ENCODE results near the gene IRAK2.

DNA sequence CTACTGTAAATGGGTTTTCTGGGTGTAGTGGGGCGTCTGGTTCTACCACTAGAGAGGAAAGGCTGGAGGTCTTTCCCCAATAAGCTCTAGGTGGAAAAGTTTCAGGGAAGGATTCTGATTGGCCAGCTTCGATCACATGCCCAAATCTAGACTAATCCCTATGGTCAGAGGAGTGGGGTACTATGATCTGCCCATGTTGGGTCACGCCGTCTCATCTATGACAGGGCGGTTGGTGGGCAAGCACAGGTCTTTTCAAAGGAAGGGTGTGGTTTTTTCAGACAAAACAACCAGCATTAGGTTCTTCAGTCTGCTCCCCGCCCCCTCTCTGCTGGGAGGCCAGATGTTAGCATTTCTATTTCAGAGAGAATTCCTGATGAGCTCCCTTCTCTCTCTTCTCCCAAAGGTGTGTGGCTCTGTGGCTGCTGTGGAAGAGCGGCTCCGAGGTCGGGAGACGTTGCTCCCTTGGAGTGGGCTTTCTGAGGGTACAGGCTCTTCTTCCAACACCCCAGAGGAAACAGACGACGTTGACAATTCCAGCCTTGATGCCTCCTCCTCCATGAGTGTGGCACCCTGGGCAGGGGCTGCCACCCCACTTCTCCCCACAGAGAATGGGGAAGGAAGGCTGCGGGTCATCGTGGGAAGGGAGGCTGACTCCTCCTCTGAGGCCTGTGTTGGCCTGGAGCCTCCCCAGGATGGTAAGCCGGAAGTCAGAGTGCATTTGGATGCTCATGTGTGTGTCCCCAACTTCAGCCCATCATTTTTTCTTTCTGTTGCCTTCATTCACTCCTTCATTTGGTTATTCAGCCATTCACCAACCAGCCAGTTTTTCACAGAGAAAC, 73.8 kb downstream of the IRAK2 start:
- TF ChIP-seq CTCF (IDR thresholded peaks at IDR 0.05 in 8 of 11, conservative IDR thresholded peaks at IDR 0.05 in 3 of 11) (no peak), POLR2A (IDR thresholded peaks at IDR 0.05) (no peak)
